Measurements from ENCODE around the gene HK1.
"Not testable (repeated sequence)": the region's sequence is repeated elsewhere in the genome, so short reads cannot be mapped to it uniquely, and the experiment has no call there.

Gene HK1

DNA sequence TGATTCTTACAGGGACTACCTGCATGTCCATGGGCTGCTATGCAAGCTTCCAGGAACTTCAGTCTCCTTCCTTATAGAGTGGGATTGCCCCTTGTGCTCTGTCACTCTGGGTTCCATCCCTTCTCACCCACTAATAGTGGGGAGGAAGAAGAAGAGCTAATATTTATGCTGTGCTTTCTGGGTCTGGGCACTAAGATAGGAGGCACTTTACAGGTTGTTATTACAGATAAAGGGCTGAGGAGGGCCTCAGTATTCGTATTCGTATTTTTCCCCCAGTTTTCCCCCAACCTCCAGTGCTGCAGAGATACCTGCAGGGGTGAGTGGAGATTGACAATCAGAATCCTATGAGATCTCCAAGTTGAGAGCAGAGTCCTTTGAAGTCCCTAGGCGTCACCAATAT is 14.2 kb downstream of the HK1 start:
- no peak for DNase-seq (ENCODE audit: low spot score in 2 of 2)

DNA sequence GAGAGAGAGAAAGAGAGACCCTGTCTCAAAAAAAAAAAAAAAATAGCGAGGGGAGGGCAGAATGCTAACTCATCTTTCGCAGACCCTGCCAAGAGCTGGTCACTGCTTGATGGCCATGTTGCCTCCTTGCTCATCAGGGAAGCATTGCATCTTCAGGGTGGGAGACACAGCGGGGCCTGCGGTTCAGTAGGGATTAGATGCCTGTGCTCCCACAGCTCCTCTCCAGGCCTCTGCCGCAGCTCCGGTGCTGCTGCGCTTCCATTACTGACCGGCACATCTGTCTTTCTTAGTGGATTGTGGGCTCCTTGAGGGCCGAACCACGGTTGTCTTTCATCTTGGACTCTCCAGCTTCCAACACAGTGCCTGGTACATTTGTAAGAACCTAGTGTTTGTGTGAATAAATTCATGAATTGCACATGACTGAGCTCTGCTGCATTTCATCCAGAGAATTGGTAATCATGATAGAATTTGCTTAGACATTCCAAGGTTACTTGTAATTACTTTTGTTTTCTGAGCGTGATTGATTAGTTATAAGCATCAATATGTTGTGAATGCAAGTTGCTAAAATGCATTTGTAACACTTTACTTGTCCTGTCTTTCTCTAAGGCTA is 16.8 kb downstream of the HK1 start:
- DNase-seq (ENCODE audit: low spot score in 2 of 2) (no peak), ATAC-seq (replicated peaks; ENCODE audit: extremely low read depth, poor library complexity, severe bottlenecking) (no peak)
- Mint-ChIP-seq H3K36me3 (ENCODE audit: insufficient read depth) (no peaks in the 10 kb centered on the region), H3K27ac (ENCODE audit: low read depth) (no peak overlapping the region), H3K4me1 (no peaks in the 10 kb centered on the region), H3K9me3 (no peaks in the 10 kb centered on the region), H3K27me3 (no peaks in the 10 kb centered on the region), H3K4me3 (no peak overlapping the region)

More for the DNA sequence above, 14.2 kb downstream of the HK1 start:
- Mint-ChIP-seq H3K9me3 (no peaks in the 10 kb centered on the region), H3K27me3 (no peaks in the 10 kb centered on the region), H3K4me3 (no peak overlapping the region), H3K27ac (ENCODE audit: low read depth) (no peak overlapping the region), H3K36me3 (ENCODE audit: insufficient read depth) (no peaks in the 10 kb centered on the region), H3K4me1 (no peaks in the 10 kb centered on the region)
- no peak for ATAC-seq (replicated peaks; ENCODE audit: extremely low read depth, poor library complexity, severe bottlenecking)

DNA sequence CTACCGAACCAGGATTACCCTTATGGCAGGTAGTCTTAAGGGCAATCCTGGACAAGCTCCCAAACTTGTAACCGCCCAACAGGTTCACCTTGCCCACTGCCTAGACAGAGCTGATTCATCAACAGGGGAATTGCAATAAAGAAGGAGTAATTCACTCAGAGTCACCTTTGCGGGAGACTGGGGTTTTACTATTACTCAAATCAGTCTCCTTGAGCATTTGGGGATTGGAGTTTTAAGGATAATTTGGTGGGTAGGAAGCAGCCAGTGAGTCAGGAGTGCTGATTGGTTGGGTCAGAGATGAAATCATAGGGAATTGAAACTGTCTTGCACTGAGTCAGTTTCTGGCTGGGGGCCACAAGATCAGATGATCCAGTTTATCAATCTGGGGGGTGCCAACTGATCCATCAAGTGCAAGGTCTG is 25.3 kb downstream of the HK1 start:
- DNase-seq (ENCODE audit: low spot score in 2 of 2) (no peak), ATAC-seq (replicated peaks; ENCODE audit: extremely low read depth, poor library complexity, severe bottlenecking) (no peak)
- H3K4me1 Mint-ChIP-seq, result no peaks in the 10 kb centered on the region
- peaks cover 2% of the 10 kb centered on the region for H3K36me3 Mint-ChIP-seq (ENCODE audit: insufficient read depth)
- H3K27me3 Mint-ChIP-seq, result no peaks in the 10 kb centered on the region
- no peak overlapping the region for H3K27ac Mint-ChIP-seq (ENCODE audit: low read depth)
- no peak overlapping the region for H3K4me3 Mint-ChIP-seq
- no peaks in the 10 kb centered on the region for H3K9me3 Mint-ChIP-seq

DNA sequence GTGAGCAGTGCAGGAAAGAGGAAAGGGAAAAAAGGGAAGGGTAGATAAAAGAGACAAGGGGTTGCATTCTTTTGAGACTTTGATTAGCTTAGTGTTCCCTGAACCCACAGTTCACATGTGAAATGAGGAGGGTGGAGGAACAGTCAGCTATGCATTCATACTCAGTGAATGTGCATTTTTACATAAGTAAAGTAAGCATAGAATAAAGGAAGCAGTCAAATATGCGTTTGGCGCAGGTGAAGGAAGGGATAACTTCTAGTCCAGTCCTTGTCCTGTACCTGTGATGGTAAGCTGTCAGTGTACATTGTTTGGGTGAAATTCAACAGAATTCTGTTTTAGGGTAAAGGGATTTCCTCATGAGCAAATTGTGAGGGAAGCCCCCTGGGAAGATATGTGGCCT is 28.1 kb downstream of the HK1 start:
- H3K4me3 Mint-ChIP-seq, result no peak overlapping the region
- no peak overlapping the region for H3K27ac Mint-ChIP-seq (ENCODE audit: low read depth)
- H3K9me3 Mint-ChIP-seq, result no peaks in the 10 kb centered on the region
- H3K36me3 Mint-ChIP-seq (ENCODE audit: insufficient read depth), result peaks cover 2% of the 10 kb centered on the region
- H3K27me3 Mint-ChIP-seq, result no peaks in the 10 kb centered on the region
- no peaks in the 10 kb centered on the region for H3K4me1 Mint-ChIP-seq
- ATAC-seq (replicated peaks; ENCODE audit: extremely low read depth, poor library complexity, severe bottlenecking) (no peak), DNase-seq (ENCODE audit: low spot score in 2 of 2) (no peak)

DNA sequence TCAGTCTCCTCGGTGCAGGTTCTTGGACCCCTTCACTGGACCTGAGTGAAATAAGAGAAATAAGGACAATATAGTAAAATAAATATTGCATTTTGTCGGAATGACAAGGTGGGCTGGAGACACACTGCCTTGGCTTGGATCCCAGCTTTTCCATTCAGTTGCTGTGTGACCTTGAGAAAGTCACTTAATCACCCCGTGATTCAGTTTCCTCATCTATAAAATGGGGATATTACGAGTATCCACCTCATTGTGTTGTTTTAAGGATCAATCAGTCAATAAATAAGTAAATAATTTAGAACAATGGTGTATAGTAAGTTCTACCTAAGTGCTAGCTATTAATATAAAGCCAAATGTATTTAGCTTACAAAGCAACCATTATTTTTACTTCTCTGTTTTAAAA is 29.1 kb downstream of the HK1 start:
- Mint-ChIP-seq H3K27ac (ENCODE audit: low read depth) (no peak overlapping the region), H3K36me3 (ENCODE audit: insufficient read depth) (peaks cover 2% of the 10 kb centered on the region), H3K9me3 (no peaks in the 10 kb centered on the region), H3K27me3 (no peaks in the 10 kb centered on the region), H3K4me1 (no peaks in the 10 kb centered on the region), H3K4me3 (no peak overlapping the region)
- no peak for DNase-seq (ENCODE audit: low spot score in 2 of 2)
- no peak for ATAC-seq (replicated peaks; ENCODE audit: extremely low read depth, poor library complexity, severe bottlenecking)

DNA sequence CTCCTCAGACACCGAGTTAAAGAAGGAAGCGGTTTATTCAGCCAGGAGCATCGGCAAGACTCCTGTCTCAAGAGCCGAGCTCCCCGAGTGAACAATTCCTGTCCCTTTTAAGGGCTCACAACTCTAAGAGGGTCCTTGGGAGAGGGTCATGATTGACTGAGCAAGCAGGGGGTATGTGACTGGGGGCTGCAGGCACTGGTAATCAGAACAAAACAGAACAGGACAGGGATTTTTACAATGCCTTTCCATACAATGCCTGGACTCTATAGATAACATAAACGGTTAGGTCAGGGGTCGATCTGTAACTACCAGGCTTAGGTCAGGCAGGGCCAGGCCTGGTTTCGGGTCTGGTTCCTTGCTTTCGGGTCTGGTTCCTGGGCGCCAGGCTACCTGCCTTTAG is 30.0 kb downstream of the HK1 start:
- not testable (repeated sequence) for H3K27ac Mint-ChIP-seq (ENCODE audit: low read depth)

DNA sequence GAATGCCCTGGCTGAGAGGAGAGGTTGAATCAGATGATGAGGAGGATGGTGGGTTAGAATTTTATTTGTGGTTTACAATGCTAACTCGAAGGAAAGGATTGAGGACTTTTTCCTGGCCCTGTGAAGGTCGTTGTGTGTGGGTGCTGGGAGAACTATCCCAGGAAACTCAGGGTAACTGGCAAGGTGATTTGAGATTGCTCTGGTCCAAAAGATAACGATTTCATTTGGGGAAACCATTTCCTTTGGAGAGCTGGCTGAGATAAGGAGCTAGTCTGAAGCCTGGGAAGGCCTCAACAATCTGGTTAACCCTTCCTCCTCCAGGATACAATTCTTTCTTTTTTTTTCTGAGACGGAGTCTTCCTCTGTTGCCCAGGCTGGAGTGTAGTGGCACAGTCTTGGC is 33.0 kb downstream of the HK1 start:
- H3K4me1 Mint-ChIP-seq, result no peaks in the 10 kb centered on the region
- ATAC-seq (replicated peaks; ENCODE audit: extremely low read depth, poor library complexity, severe bottlenecking) (no peak), DNase-seq (ENCODE audit: low spot score in 2 of 2) (no peak)
- H3K27ac Mint-ChIP-seq (ENCODE audit: low read depth), result no peak overlapping the region
- H3K4me3 Mint-ChIP-seq, result no peak overlapping the region
- H3K27me3 Mint-ChIP-seq, result no peaks in the 10 kb centered on the region
- H3K9me3 Mint-ChIP-seq, result no peaks in the 10 kb centered on the region
- peaks cover 2% of the 10 kb centered on the region for H3K36me3 Mint-ChIP-seq (ENCODE audit: insufficient read depth)

More for the DNA sequence above, 30.0 kb downstream of the HK1 start:
- ATAC-seq (replicated peaks; ENCODE audit: extremely low read depth, poor library complexity, severe bottlenecking); H3K4me1 Mint-ChIP-seq; H3K27me3 Mint-ChIP-seq; H3K4me3 Mint-ChIP-seq; H3K36me3 Mint-ChIP-seq (ENCODE audit: insufficient read depth); H3K9me3 Mint-ChIP-seq; DNase-seq (ENCODE audit: low spot score in 2 of 2): not testable (repeated sequence)

DNA sequence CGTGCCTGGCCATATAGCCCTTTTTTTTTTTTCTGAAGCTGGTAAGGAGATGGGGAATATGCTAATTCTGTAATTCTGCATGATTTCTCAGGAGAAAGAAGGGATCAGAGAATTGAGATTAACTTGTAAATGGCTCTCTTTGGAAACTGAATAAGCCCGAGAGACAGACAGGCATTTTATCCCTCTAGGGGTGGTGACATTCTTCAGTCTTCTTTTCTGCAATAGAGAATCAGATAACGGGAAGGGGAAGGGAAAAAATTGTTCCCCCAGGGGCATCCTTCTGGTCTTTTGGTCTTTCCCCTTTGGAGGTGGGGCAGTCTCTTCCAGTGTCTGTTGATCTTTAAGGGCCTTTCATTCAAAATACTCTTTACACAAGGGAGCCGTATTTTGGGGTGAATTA is 34.2 kb downstream of the HK1 start:
- H3K9me3 Mint-ChIP-seq, result no peaks in the 10 kb centered on the region
- H3K4me1 Mint-ChIP-seq, result peaks cover 4% of the 10 kb centered on the region
- peaks cover 2% of the 10 kb centered on the region for H3K36me3 Mint-ChIP-seq (ENCODE audit: insufficient read depth)
- DNase-seq (ENCODE audit: low spot score in 2 of 2), result no peak
- ATAC-seq (replicated peaks; ENCODE audit: extremely low read depth, poor library complexity, severe bottlenecking), result no peak
- H3K27ac Mint-ChIP-seq (ENCODE audit: low read depth), result no peak overlapping the region
- H3K4me3 Mint-ChIP-seq, result no peak overlapping the region
- H3K27me3 Mint-ChIP-seq, result no peaks in the 10 kb centered on the region

DNA sequence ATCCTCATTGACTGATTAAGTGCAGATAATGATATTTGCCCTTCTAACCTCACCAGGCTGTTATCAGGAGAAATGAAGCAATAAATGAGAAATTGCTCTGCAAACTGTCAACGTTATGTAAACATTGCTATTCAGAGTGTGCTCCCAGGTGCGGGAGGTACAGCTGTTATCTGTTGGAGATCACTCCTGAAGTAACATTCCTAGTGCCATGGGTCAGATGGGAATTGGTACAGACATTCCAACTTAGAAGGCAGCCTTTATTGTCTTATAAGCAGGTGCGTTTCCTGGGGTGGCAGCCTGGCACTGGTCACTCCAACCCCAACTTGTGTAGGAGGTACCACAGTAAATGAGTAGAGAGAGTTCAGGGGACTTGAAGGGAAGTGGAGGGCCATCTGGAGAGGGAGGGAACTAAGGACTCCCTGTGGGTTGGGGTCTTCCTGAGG is 36.8 kb downstream of the HK1 start:
- peaks cover 4% of the 10 kb centered on the region for H3K36me3 Mint-ChIP-seq (ENCODE audit: insufficient read depth)

DNA sequence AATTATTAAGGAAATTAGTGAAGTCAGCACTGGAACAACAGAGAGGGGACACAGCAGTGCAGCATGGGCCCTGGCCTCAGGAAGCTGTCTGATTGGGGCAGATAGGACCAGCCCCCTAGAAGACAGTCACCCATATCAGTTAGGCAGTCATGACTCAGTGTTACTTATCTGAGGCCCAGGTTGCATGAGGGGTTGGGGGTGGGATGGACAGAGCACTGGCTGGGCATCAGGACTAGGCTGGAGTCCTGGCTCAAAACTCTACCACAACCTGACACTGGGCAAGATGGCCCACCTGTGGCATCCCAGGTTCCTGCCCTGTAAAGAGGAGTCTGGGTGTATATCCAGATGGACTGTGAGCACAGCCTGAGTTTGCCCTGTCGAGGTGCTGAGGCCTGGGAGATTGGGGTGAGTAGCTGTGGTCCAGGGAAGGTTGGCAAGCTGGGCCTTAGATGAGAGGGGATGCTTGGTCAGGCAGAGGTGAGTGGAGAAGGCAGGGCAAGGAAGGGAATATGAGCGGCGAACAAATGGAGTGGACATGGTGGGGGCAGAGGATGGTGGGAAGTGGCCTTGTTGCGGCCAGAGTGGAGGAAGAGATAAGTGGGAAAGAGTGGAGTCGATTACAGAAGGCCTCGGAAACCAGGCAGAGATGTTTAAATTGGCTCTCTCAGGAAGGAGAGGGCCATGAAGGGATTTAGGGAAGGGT is 37.5 kb downstream of the HK1 start:
- H3K27ac Mint-ChIP-seq (ENCODE audit: low read depth), result peak overlapping the region; percentile 44
- no peak for DNase-seq (ENCODE audit: low spot score in 2 of 2)
- peaks cover 4% of the 10 kb centered on the region for H3K36me3 Mint-ChIP-seq (ENCODE audit: insufficient read depth)
- H3K27me3 Mint-ChIP-seq, result no peaks in the 10 kb centered on the region
- ATAC-seq (replicated peaks; ENCODE audit: extremely low read depth, poor library complexity, severe bottlenecking), result no peak
- H3K4me3 Mint-ChIP-seq, result no peak overlapping the region
- H3K4me1 Mint-ChIP-seq, result peaks cover 28% of the 10 kb centered on the region
- H3K9me3 Mint-ChIP-seq, result no peaks in the 10 kb centered on the region

More for the DNA sequence above, 36.8 kb downstream of the HK1 start:
- no peak for DNase-seq (ENCODE audit: low spot score in 2 of 2)
- Mint-ChIP-seq H3K27me3 (no peaks in the 10 kb centered on the region), H3K27ac (ENCODE audit: low read depth) (no peak overlapping the region), H3K4me1 (peaks cover 21% of the 10 kb centered on the region), H3K9me3 (no peaks in the 10 kb centered on the region), H3K4me3 (no peak overlapping the region)
- no peak for ATAC-seq (replicated peaks; ENCODE audit: extremely low read depth, poor library complexity, severe bottlenecking)

DNA sequence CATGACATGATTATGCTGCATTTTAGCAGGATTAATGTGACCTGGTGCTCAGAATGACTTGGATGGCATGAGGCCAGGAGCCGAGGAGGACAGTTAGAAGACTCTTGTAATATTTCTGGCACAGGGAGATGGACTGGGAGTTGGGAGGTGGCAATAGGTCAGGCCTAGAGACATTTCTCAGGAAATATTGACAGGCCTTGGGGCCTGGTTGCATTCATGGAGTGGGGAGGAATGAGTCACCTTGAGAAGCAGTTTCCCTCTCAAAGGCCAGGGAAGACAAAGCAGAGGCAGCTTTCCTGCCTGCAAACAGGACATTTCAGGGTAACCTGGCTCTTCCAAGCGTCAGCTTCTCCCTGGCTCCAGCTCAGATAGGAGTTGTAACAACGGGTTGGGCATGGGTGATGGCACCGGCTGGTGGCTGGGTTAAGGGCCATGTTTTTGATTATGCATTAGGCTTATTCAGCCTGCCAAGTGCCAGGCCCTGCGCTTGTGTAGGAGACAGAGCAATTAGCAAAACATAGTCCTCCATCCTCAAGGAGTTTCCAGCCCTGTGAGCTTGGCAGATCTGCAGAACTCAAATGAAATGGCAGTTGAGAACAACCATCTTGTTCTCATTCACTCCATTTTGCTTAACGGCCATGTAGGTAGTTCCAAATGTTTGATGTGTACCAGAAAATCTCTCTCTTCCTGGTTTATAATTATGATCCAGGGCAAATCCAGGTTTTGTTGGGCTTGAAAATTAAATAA is 38.2 kb downstream of the HK1 start:
- DNase-seq (ENCODE audit: low spot score in 2 of 2) (no peak), ATAC-seq (replicated peaks; ENCODE audit: extremely low read depth, poor library complexity, severe bottlenecking) (no peak)
- peaks cover 4% of the 10 kb centered on the region for H3K36me3 Mint-ChIP-seq (ENCODE audit: insufficient read depth)
- H3K27me3 Mint-ChIP-seq, result no peaks in the 10 kb centered on the region
- no peak overlapping the region for H3K4me3 Mint-ChIP-seq
- H3K9me3 Mint-ChIP-seq, result no peaks in the 10 kb centered on the region
- peaks cover 32% of the 10 kb centered on the region for H3K4me1 Mint-ChIP-seq
- H3K27ac Mint-ChIP-seq (ENCODE audit: low read depth), result peak overlapping the region; percentile 44

DNA sequence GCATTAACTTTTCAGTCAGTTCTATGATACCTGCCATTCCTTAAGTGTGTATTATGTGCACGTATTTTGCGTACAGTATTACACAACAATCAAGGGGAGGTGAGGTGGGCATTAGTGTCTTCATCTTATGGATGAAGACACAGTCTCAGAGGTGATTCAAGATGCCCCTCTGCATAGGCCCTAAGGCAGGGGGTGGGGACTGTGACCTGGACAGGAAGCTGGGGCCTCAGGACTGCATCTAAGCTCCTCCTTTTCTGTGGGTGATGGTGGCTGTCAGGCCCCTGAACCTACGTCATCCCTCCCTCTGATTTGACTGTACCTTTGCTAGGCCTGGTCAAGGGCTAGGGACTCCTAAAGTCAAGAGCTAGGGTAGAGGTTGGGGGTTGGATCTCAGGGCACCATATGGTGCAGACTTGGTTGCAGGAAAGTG is 38.9 kb downstream of the HK1 start:
- H3K4me3 Mint-ChIP-seq, result peak overlapping the region; percentile 98
- H3K4me1 Mint-ChIP-seq, result peaks cover 38% of the 10 kb centered on the region
- H3K36me3 Mint-ChIP-seq (ENCODE audit: insufficient read depth), result peaks cover 4% of the 10 kb centered on the region
- no peak for DNase-seq (ENCODE audit: low spot score in 2 of 2)
- peak overlapping the region; percentile 71 for H3K27ac Mint-ChIP-seq (ENCODE audit: low read depth)
- no peaks in the 10 kb centered on the region for H3K9me3 Mint-ChIP-seq
- ATAC-seq (replicated peaks; ENCODE audit: extremely low read depth, poor library complexity, severe bottlenecking), result no peak
- H3K27me3 Mint-ChIP-seq, result no peaks in the 10 kb centered on the region
